Measurements from ENCODE around the gene PAWR.

DNA sequence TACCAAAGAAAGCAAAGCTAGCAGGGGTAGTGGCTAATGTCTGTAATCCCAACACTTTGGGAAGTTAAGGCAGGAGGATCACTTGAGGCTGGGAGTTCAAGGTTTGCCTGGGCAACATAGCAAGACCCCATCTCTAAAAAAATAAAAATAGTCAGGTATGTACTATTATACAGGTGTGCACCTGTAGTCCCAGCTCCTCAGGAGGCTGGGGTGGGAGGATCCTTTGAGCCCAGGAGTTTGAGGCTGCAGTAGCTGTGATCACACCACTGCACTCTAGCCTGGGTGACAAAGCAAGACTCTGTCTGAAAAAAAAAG lies 142.2 kb downstream of the PAWR start:
- TF ChIP-seq, protein P1, sequence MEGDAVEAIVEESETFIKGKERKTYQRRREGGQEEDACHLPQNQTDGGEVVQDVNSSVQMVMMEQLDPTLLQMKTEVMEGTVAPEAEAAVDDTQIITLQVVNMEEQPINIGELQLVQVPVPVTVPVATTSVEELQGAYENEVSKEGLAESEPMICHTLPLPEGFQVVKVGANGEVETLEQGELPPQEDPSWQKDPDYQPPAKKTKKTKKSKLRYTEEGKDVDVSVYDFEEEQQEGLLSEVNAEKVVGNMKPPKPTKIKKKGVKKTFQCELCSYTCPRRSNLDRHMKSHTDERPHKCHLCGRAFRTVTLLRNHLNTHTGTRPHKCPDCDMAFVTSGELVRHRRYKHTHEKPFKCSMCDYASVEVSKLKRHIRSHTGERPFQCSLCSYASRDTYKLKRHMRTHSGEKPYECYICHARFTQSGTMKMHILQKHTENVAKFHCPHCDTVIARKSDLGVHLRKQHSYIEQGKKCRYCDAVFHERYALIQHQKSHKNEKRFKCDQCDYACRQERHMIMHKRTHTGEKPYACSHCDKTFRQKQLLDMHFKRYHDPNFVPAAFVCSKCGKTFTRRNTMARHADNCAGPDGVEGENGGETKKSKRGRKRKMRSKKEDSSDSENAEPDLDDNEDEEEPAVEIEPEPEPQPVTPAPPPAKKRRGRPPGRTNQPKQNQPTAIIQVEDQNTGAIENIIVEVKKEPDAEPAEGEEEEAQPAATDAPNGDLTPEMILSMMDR (conservative IDR thresholded peaks at IDR 0.05), result no peak
- TF ChIP-seq EZH2 (IDR thresholded peaks at IDR 0.05; ENCODE audit: low read depth), result no peak
